Ishikawa (cell line): ENCODE data around the gene MYO7B.

Experiments
- CEBPB ChIP-seq: IDR thresholded peaks from 2 replicates; pipeline ENCODE4 v1.6.1; 2012
- CREB1 ChIP-seq: IDR thresholded peaks from 2 replicates; pipeline ENCODE4 v1.6.1; 2012; ENCODE audit warnings: low read depth
- EGR1 ChIP-seq: IDR thresholded peaks from 2 replicates; pipeline ENCODE4 v1.6.1; 2012
- EP300 ChIP-seq: IDR thresholded peaks from 2 replicates; pipeline ENCODE4 v1.6.1; 2012; ENCODE audit warnings: borderline replicate concordance
- FOXM1 ChIP-seq: IDR thresholded peaks from 2 replicates; pipeline ENCODE4 v1.6.1; 2012; ENCODE audit warnings: low read depth, borderline replicate concordance
- MAX ChIP-seq: IDR thresholded peaks from 2 replicates; pipeline ENCODE4 v1.6.1; 2012
- NFIC ChIP-seq: IDR thresholded peaks from 2 replicates; pipeline ENCODE4 v1.6.1; 2012
- RAD21 ChIP-seq: IDR thresholded peaks from 2 replicates; pipeline ENCODE4 v1.6.1; 2012; ENCODE audit warnings: low read depth
- REST ChIP-seq: IDR thresholded peaks from 2 replicates; pipeline ENCODE4 v1.6.1; 2012; ENCODE audit warnings: low read depth, mild to moderate bottlenecking
- TAF1 ChIP-seq: IDR thresholded peaks from 2 replicates; pipeline ENCODE4 v1.6.1; 2012; ENCODE audit warnings: low read depth, mild to moderate bottlenecking
- TCF12 ChIP-seq: IDR thresholded peaks from 2 replicates; pipeline ENCODE4 v1.6.1; 2012; ENCODE audit warnings: low read depth
- TEAD4 ChIP-seq: IDR thresholded peaks from 2 replicates; pipeline ENCODE4 v1.6.1; 2012
- USF1 ChIP-seq: IDR thresholded peaks from 2 replicates; pipeline ENCODE4 v1.6.1; 2012
- YY1 ChIP-seq: IDR thresholded peaks from 2 replicates; pipeline ENCODE4 v1.6.1; 2012; ENCODE audit warnings: low read depth
- ZBTB7A ChIP-seq: IDR thresholded peaks from 2 replicates; pipeline ENCODE4 v1.6.1; 2012; ENCODE audit warnings: low read depth

MYO7B gene

GRCh38 chr2:127498386-127498785 is 37.1 kb upstream of the MYO7B start:
- TF ChIP-seq MAX, result no peak
- no peak for TF ChIP-seq TEAD4
- TF ChIP-seq ZBTB7A, result no peak
- TF ChIP-seq CEBPB, result peak; percentile 85

DNA sequence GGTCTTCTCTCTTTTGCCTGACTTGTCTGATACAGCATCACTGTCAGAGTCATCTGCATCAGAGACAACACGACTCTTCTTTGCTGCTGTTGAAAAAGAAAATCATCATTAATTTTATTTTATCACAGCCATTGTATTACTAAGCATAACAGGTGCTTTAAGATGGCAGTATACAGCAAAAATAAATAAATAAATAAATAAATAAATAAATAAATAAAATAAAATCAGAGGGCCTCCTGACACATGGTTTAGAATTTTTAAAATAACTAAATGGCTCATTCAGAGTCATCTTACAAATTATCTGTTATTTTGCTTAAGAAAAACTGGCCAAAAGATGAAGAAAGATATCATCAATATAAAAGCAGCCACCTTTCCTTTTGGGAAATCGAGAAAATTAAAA is 32.0 kb upstream of the MYO7B start:
- TF ChIP-seq USF1 (no peak), CEBPB (no peak), REST (no peak), TCF12 (no peak), MAX (no peak), NFIC (no peak), ZBTB7A (no peak)

DNA sequence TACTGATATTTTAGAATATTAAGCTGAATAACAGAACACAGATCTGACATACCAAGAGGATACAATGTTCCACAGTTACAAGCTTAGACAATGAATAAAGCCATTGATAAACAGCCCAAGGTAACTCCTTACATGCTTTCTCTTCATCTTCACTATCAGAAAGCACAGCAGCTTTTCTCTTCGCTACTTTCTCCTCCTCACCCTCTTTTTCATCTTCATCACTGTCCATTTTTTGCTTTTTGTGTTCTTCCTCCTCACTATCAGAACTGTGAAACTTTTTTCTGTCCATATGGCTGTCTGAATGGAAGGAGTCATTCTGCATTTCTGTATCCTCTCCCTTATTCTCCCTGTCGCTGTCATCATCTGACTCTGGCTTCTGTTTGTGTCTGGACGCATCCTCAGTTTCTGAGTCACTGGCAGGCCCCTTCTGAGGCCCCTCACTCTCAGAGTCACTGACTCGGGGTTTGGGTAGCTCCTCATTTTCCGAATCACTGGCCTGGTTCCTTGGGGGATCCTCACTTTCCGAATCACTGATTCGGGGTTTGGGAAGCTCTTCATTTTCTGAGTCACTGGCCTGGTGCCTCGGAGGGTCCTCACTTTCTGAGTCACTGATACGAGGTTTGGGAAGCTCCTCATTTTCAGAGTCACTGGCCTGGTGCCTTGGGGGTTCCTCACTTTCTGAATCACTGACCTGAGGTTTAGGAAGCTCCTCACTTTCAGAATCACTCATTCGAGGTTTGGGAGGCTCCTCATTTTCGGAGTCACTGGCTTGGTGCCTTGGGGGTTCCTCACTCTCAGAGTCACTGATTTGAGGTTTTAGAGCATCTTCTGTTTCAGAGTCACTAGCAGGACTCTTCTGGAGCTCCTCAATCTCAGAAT is 30.7 kb upstream of the MYO7B start:
- no peak for TF ChIP-seq TCF12
- no peak for TF ChIP-seq CEBPB
- no peak for TF ChIP-seq RAD21
- no peak for TF ChIP-seq TAF1
- no peak for TF ChIP-seq FOXM1
- no peak for TF ChIP-seq REST
- no peak for TF ChIP-seq YY1

GRCh38 chr2:127506510-127506909 is 29.0 kb upstream of the MYO7B start:
- TF ChIP-seq USF1, result no peak
- TF ChIP-seq REST, result no peak
- no peak for TF ChIP-seq NFIC
- TF ChIP-seq TEAD4, result no peak
- TF ChIP-seq FOXM1, result no peak
- no peak for TF ChIP-seq CEBPB
- TF ChIP-seq ZBTB7A, result no peak
- no peak for TF ChIP-seq EP300
- TF ChIP-seq TAF1, result no peak
- TF ChIP-seq TCF12, result no peak
- no peak for TF ChIP-seq EGR1
- TF ChIP-seq CREB1, result no peak
- no peak for TF ChIP-seq MAX
- TF ChIP-seq RAD21, result no peak
- no peak for TF ChIP-seq YY1
